ENCODE data around the gene USP48. TPM values are rescaled to one million over a fixed set of nuclear protein-coding genes. Genes with fewer than 3 reads are reported as not detected.

USP48 gene
- total and polyA plus RNA-seq, 2 of the 8 experiments (the other 6 are each of a cell fraction or from before 2014, with no cell fraction given) = 12.8 to 83.5 TPM

- no peak for TF ChIP-seq SIN3A (conservative IDR thresholded peaks at IDR 0.05 in 1 of 2, IDR thresholded peaks at IDR 0.05 in 1 of 2; ENCODE audit: low read depth in 1 of 2, low read length in 2 of 2)
- no peak for TF ChIP-seq EZH2 (IDR thresholded peaks at IDR 0.05; ENCODE audit: low read depth, low read length, severe bottlenecking)
Observed at GRCh38 chr1:21685946-21686678, 96.8 kb downstream of the USP48 start (continued).
